ENCODE results near the gene PERP.
A peak's percentile ranks its signal among the peaks of the same experiment; 100 is the strongest.
"Not testable (repeated sequence)": the region's sequence is repeated elsewhere in the genome, so short reads cannot be mapped to it uniquely, and the experiment has no call there.

The PERP gene

GRCh38 chr6:138089325-138089724, 17.9 kb downstream of the PERP start:
- no peaks in the 10 kb centered on the region for H3K9me3 ChIP-seq (ENCODE audit: control insufficient read depth in 1 of 2, low read length in 2 of 2)
- H3K9ac ChIP-seq (ENCODE audit: low read depth in 1 of 2, low read length in 2 of 2): no peak overlapping the region
- H3K4me1 ChIP-seq (ENCODE audit: control insufficient read depth in 1 of 2, insufficient read depth in 2 of 2, low read length in 2 of 2): peaks cover 19 to 36% of the 10 kb centered on the region in 2 donors
- H3K27ac ChIP-seq (ENCODE audit: low read depth, low read length): no peak overlapping the region
- H3K4me3 ChIP-seq (ENCODE audit: low read depth in 1 of 2, low read length in 2 of 2): no peak overlapping the region
- H3K36me3 ChIP-seq (ENCODE audit: control insufficient read depth in 1 of 2, insufficient read depth in 2 of 2, low read length in 2 of 2): peaks cover 0 to 9% of the 10 kb centered on the region in 2 donors
- no peaks in the 10 kb centered on the region for H3K27me3 ChIP-seq (ENCODE audit: control insufficient read depth in 1 of 2, insufficient read depth in 2 of 2, low read length in 2 of 2)

GRCh38 chr6:138088326-138088762, 18.9 kb downstream of the PERP start:
- no peaks in the 10 kb centered on the region for H3K27me3 ChIP-seq (ENCODE audit: control insufficient read depth in 1 of 2, insufficient read depth in 2 of 2, low read length in 2 of 2)
- no peaks in the 10 kb centered on the region for H3K9me3 ChIP-seq (ENCODE audit: control insufficient read depth in 1 of 2, low read length in 2 of 2)
- no peak overlapping the region for H3K4me3 ChIP-seq (ENCODE audit: low read depth in 1 of 2, low read length in 2 of 2)
- no peak overlapping the region for H3K27ac ChIP-seq (ENCODE audit: low read depth, low read length)
- peaks cover 0 to 7% of the 10 kb centered on the region in 2 donors for H3K36me3 ChIP-seq (ENCODE audit: control insufficient read depth in 1 of 2, insufficient read depth in 2 of 2, low read length in 2 of 2)
- H3K4me1 ChIP-seq (ENCODE audit: control insufficient read depth in 1 of 2, insufficient read depth in 2 of 2, low read length in 2 of 2): peaks cover 19 to 36% of the 10 kb centered on the region in 2 donors
- H3K9ac ChIP-seq (ENCODE audit: low read depth in 1 of 2, low read length in 2 of 2): no peak overlapping the region

- Histone ChIP-seq H3K4me1 (ENCODE audit: control insufficient read depth in 1 of 2, insufficient read depth in 2 of 2, low read length in 2 of 2) (peaks cover 19 to 36% of the 10 kb centered on the region in 2 donors), H3K4me3 (ENCODE audit: low read depth in 1 of 2, low read length in 2 of 2) (peak overlapping the region in 1 of 2 donors; percentile 37), H3K9me3 (ENCODE audit: control insufficient read depth in 1 of 2, low read length in 2 of 2) (no peaks in the 10 kb centered on the region), H3K9ac (ENCODE audit: low read depth in 1 of 2, low read length in 2 of 2) (no peak overlapping the region), H3K27me3 (ENCODE audit: control insufficient read depth in 1 of 2, insufficient read depth in 2 of 2, low read length in 2 of 2) (no peaks in the 10 kb centered on the region), H3K27ac (ENCODE audit: low read depth, low read length) (no peak overlapping the region), H3K36me3 (ENCODE audit: control insufficient read depth in 1 of 2, insufficient read depth in 2 of 2, low read length in 2 of 2) (peaks cover 0 to 7% of the 10 kb centered on the region in 2 donors)
These were observed 19.5 kb downstream of the PERP start for GRCh38 chr6:138087593-138088325.

- Histone ChIP-seq H3K9ac (ENCODE audit: low read depth in 1 of 2, low read length in 2 of 2) (no peak overlapping the region), H3K27ac (ENCODE audit: low read depth, low read length) (no peak overlapping the region), H3K4me3 (ENCODE audit: low read depth in 1 of 2, low read length in 2 of 2) (peak overlapping the region in 1 of 2 donors; percentile 37), H3K4me1 (ENCODE audit: control insufficient read depth in 1 of 2, insufficient read depth in 2 of 2, low read length in 2 of 2) (peaks cover 19 to 36% of the 10 kb centered on the region in 2 donors), H3K36me3 (ENCODE audit: control insufficient read depth in 1 of 2, insufficient read depth in 2 of 2, low read length in 2 of 2) (peaks cover 0 to 2% of the 10 kb centered on the region in 2 donors), H3K9me3 (ENCODE audit: control insufficient read depth in 1 of 2, low read length in 2 of 2) (no peaks in the 10 kb centered on the region), H3K27me3 (ENCODE audit: control insufficient read depth in 1 of 2, insufficient read depth in 2 of 2, low read length in 2 of 2) (no peaks in the 10 kb centered on the region)
These were observed 20.5 kb downstream of the PERP start for GRCh38 chr6:138086573-138087196.

GRCh38 chr6:138085839-138086222, 21.4 kb downstream of the PERP start:
- Histone ChIP-seq H3K27me3 (ENCODE audit: control insufficient read depth in 1 of 2, insufficient read depth in 2 of 2, low read length in 2 of 2) (no peaks in the 10 kb centered on the region), H3K9me3 (ENCODE audit: control insufficient read depth in 1 of 2, low read length in 2 of 2) (peaks cover 0 to under 1% of the 10 kb centered on the region in 2 donors), H3K9ac (ENCODE audit: low read depth in 1 of 2, low read length in 2 of 2) (no peak overlapping the region), H3K36me3 (ENCODE audit: control insufficient read depth in 1 of 2, insufficient read depth in 2 of 2, low read length in 2 of 2) (peaks cover 0 to 2% of the 10 kb centered on the region in 2 donors), H3K4me1 (ENCODE audit: control insufficient read depth in 1 of 2, insufficient read depth in 2 of 2, low read length in 2 of 2) (peaks cover 19 to 36% of the 10 kb centered on the region in 2 donors), H3K4me3 (ENCODE audit: low read depth in 1 of 2, low read length in 2 of 2) (no peak overlapping the region), H3K27ac (ENCODE audit: low read depth, low read length) (no peak overlapping the region)

- H3K36me3 ChIP-seq (ENCODE audit: control insufficient read depth in 1 of 2, insufficient read depth in 2 of 2, low read length in 2 of 2): peaks cover 0 to 2% of the 10 kb centered on the region in 2 donors
- H3K4me3 ChIP-seq (ENCODE audit: low read depth in 1 of 2, low read length in 2 of 2): no peak overlapping the region
- no peak overlapping the region for H3K9ac ChIP-seq (ENCODE audit: low read depth in 1 of 2, low read length in 2 of 2)
- no peaks in the 10 kb centered on the region for H3K27me3 ChIP-seq (ENCODE audit: control insufficient read depth in 1 of 2, insufficient read depth in 2 of 2, low read length in 2 of 2)
- peaks cover 0 to 5% of the 10 kb centered on the region in 2 donors for H3K9me3 ChIP-seq (ENCODE audit: control insufficient read depth in 1 of 2, low read length in 2 of 2)
- H3K27ac ChIP-seq (ENCODE audit: low read depth, low read length): no peak overlapping the region
- peaks cover 19 to 36% of the 10 kb centered on the region in 2 donors for H3K4me1 ChIP-seq (ENCODE audit: control insufficient read depth in 1 of 2, insufficient read depth in 2 of 2, low read length in 2 of 2)
These were observed 22.0 kb downstream of the PERP start for GRCh38 chr6:138084904-138085838.

GRCh38 chr6:138082232-138082631, 25.0 kb downstream of the PERP start:
- Histone ChIP-seq H3K27ac (ENCODE audit: low read depth, low read length) (no peak overlapping the region), H3K9me3 (ENCODE audit: control insufficient read depth in 1 of 2, low read length in 2 of 2) (peaks cover 0 to 5% of the 10 kb centered on the region in 2 donors), H3K36me3 (ENCODE audit: control insufficient read depth in 1 of 2, insufficient read depth in 2 of 2, low read length in 2 of 2) (no peaks in the 10 kb centered on the region), H3K4me1 (ENCODE audit: control insufficient read depth in 1 of 2, insufficient read depth in 2 of 2, low read length in 2 of 2) (peaks cover under 1 to 13% of the 10 kb centered on the region in 2 donors), H3K27me3 (ENCODE audit: control insufficient read depth in 1 of 2, insufficient read depth in 2 of 2, low read length in 2 of 2) (no peaks in the 10 kb centered on the region), H3K4me3 (ENCODE audit: low read depth in 1 of 2, low read length in 2 of 2) (no peak overlapping the region), H3K9ac (ENCODE audit: low read depth in 1 of 2, low read length in 2 of 2) (no peak overlapping the region)

- not testable (repeated sequence) for H3K4me3 ChIP-seq (ENCODE audit: low read depth in 1 of 2, low read length in 2 of 2); H3K9ac ChIP-seq (ENCODE audit: low read depth in 1 of 2, low read length in 2 of 2); H3K27ac ChIP-seq (ENCODE audit: low read depth, low read length); H3K4me1 ChIP-seq (ENCODE audit: control insufficient read depth in 1 of 2, insufficient read depth in 2 of 2, low read length in 2 of 2); H3K9me3 ChIP-seq (ENCODE audit: control insufficient read depth in 1 of 2, low read length in 2 of 2); H3K36me3 ChIP-seq (ENCODE audit: control insufficient read depth in 1 of 2, insufficient read depth in 2 of 2, low read length in 2 of 2); H3K27me3 ChIP-seq (ENCODE audit: control insufficient read depth in 1 of 2, insufficient read depth in 2 of 2, low read length in 2 of 2)
These were observed 27.7 kb downstream of the PERP start for GRCh38 chr6:138079556-138079955.

GRCh38 chr6:138078491-138078890, 28.7 kb downstream of the PERP start:
- Histone ChIP-seq H3K9ac (ENCODE audit: low read depth in 1 of 2, low read length in 2 of 2) (no peak overlapping the region), H3K27ac (ENCODE audit: low read depth, low read length) (no peak overlapping the region), H3K4me3 (ENCODE audit: low read depth in 1 of 2, low read length in 2 of 2) (no peak overlapping the region), H3K27me3 (ENCODE audit: control insufficient read depth in 1 of 2, insufficient read depth in 2 of 2, low read length in 2 of 2) (no peaks in the 10 kb centered on the region), H3K36me3 (ENCODE audit: control insufficient read depth in 1 of 2, insufficient read depth in 2 of 2, low read length in 2 of 2) (no peaks in the 10 kb centered on the region), H3K9me3 (ENCODE audit: control insufficient read depth in 1 of 2, low read length in 2 of 2) (peaks cover 0 to 5% of the 10 kb centered on the region in 2 donors), H3K4me1 (ENCODE audit: control insufficient read depth in 1 of 2, insufficient read depth in 2 of 2, low read length in 2 of 2) (no peaks in the 10 kb centered on the region)

Data from duodenal mucosa (tissue), 2 donors.